GM23338 (cell line): ENCODE results near the gene PAK4.

Experiments
- CREB1 ChIP-seq: fragments of 250-450 bp; sonication (Bioruptor Pico); IDR thresholded peaks from 2 replicates; pipeline ENCODE4 v1.5.0; 2020; ENCODE audit warnings: low read depth, mild to moderate bottlenecking, moderate library complexity
- CTCF ChIP-seq, 2 experiments: fragments of 200-600 bp in 1 of 2; sonication (generic) in 1 of 2; conservative IDR thresholded peaks; 2 replicates each; pipeline versions ENCODE4 v1.5.1 to v1.6.1; 2016 to 2017; ENCODE audit warnings: antibody characterized with exemption in 2 of 2, low read depth in 2 of 2, mild to moderate bottlenecking in 2 of 2, moderate library complexity in 1 of 2
- ETS1 ChIP-seq: IDR thresholded peaks from 2 replicates; pipeline ENCODE4 v1.6.1; 2016; ENCODE audit warnings: antibody characterized with exemption
- EZH2 ChIP-seq: fragments of 200-600 bp; sonication (generic); IDR thresholded peaks from one replicate; pipeline ENCODE4 v1.8.0; 2017; ENCODE audit warnings: antibody characterized with exemption, mild to moderate bottlenecking, low read depth; ENCODE audit not compliant: unreplicated experiment
- EZH2phosphoT487 ChIP-seq: fragments of 200-600 bp; sonication (generic); IDR thresholded peaks from one replicate; pipeline ENCODE4 v1.8.1; 2018; ENCODE audit warnings: antibody characterized with exemption; ENCODE audit not compliant: unreplicated experiment
- JUNB ChIP-seq: IDR thresholded peaks from one replicate; pipeline ENCODE4 v1.6.1; 2016; ENCODE audit warnings: antibody characterized with exemption; ENCODE audit not compliant: unreplicated experiment
- NANOG ChIP-seq: IDR thresholded peaks from 2 replicates; pipeline ENCODE4 v1.6.1; 2016; ENCODE audit warnings: antibody characterized with exemption, borderline replicate concordance
- POLR2AphosphoS5 ChIP-seq: IDR thresholded peaks from 2 replicates; pipeline ENCODE4 v1.6.1; 2016; ENCODE audit warnings: antibody characterized with exemption, low read depth
- REST ChIP-seq: IDR thresholded peaks from one replicate; pipeline ENCODE4 v1.6.1; 2018; ENCODE audit warnings: antibody characterized with exemption; ENCODE audit not compliant: unreplicated experiment
- STAT1 ChIP-seq: IDR thresholded peaks from one replicate; pipeline ENCODE4 v1.6.1; 2016; ENCODE audit warnings: antibody characterized with exemption; ENCODE audit not compliant: unreplicated experiment
- ZNF114 ChIP-seq: fragments of 250-450 bp; sonication (Bioruptor Pico); IDR thresholded peaks from 2 replicates; pipeline ENCODE4 v1.5.0; 2020; ENCODE audit warnings: mild to moderate bottlenecking, moderate library complexity
- ZNF331 ChIP-seq: fragments of 250-450 bp; sonication (Bioruptor Pico); IDR thresholded peaks from 2 replicates; pipeline ENCODE4 v1.5.0; 2020; ENCODE audit warnings: low read depth, mild to moderate bottlenecking, moderate library complexity
- ZNF462 ChIP-seq: fragments of 250-450 bp; sonication (Bioruptor Pico); IDR thresholded peaks from 2 replicates; pipeline ENCODE4 v1.5.0; 2020; ENCODE audit warnings: mild to moderate bottlenecking, moderate library complexity

GRCh38 chr19:39082167-39082566 is 43.4 kb upstream of the PAK4 start:
- no peak for TF ChIP-seq CTCF (conservative IDR thresholded peaks at IDR 0.05; ENCODE audit: low read depth in 2 of 2)
- TF ChIP-seq STAT1, result no peak
- no peak for TF ChIP-seq EZH2
- TF ChIP-seq REST, result no peak
- no peak for TF ChIP-seq POLR2AphosphoS5
- no peak for TF ChIP-seq CREB1
- no peak for TF ChIP-seq EZH2phosphoT487
- TF ChIP-seq ZNF331 (CRISPR knock-in tag), result no peak
- TF ChIP-seq JUNB, result no peak
- TF ChIP-seq ZNF114 (CRISPR knock-in tag), result no peak
- no peak for TF ChIP-seq NANOG
- no peak for TF ChIP-seq ETS1
- no peak for TF ChIP-seq ZNF462 (CRISPR knock-in tag)
